ENCODE results near the gene BTG1.

The BTG1 gene

DNA sequence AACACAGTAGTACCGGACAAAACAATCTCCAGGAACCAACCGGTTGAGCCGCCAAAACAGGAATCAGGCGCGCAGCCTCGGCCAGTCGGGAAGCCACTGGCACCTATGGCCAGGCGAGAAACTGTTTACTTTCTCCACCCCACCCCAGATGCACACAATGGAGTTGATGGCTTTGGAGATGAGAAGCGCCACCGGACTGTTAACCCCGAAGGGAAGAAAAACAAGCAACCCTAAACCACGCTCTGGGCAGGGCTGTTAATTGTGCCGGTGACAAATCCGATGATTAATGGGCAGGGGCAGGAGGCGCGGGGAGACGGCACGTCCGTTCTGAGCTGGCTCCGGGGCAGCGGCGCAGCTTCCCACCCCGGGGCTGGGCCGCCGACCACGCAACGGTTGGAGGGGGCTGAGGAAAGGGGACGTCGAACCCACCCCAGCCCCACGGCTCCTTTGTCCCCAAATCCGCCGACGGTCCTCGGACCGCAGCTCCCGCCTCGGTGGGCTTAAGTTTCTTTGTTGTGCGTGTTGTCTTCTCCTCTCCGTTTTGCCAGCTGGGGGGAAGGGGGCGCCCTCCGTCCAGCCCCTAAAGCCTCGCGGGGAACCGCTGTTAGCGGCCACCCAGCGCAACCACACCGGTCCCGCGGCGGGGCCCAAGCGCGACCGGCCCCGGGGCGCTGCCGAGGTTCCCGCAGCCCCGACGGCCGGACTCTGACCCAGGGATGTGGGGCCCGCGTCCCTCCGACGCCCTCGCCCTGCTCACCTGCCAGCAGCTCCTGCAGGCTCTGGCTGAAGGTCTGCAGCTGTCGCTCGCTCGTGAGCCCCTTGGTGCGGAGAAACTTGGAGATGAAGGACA, 790 bp downstream of the BTG1 start:
- peak; percentile 30 for DNase-seq
- TF ChIP-seq, protein P1, sequence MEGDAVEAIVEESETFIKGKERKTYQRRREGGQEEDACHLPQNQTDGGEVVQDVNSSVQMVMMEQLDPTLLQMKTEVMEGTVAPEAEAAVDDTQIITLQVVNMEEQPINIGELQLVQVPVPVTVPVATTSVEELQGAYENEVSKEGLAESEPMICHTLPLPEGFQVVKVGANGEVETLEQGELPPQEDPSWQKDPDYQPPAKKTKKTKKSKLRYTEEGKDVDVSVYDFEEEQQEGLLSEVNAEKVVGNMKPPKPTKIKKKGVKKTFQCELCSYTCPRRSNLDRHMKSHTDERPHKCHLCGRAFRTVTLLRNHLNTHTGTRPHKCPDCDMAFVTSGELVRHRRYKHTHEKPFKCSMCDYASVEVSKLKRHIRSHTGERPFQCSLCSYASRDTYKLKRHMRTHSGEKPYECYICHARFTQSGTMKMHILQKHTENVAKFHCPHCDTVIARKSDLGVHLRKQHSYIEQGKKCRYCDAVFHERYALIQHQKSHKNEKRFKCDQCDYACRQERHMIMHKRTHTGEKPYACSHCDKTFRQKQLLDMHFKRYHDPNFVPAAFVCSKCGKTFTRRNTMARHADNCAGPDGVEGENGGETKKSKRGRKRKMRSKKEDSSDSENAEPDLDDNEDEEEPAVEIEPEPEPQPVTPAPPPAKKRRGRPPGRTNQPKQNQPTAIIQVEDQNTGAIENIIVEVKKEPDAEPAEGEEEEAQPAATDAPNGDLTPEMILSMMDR (IDR thresholded peaks at IDR 0.05; ENCODE audit: low read depth, low read length, missing control alignments): peak; percentile 14
- in situ Hi-C loops (cut with HindIII; ENCODE audit: low pct_ligation_motif_present, low sequenced_read_pairs): no loop called here
- H3K27ac ChIP-seq: peak overlapping the region; percentile 83
- peaks cover 11% of the 10 kb centered on the region for H3K36me3 ChIP-seq (replicated peaks)
- H3K27me3 ChIP-seq (replicated peaks): no peaks in the 10 kb centered on the region
- H3K4me3 ChIP-seq (ENCODE audit: low read depth, low read length): peak overlapping the region; percentile 93

DNA sequence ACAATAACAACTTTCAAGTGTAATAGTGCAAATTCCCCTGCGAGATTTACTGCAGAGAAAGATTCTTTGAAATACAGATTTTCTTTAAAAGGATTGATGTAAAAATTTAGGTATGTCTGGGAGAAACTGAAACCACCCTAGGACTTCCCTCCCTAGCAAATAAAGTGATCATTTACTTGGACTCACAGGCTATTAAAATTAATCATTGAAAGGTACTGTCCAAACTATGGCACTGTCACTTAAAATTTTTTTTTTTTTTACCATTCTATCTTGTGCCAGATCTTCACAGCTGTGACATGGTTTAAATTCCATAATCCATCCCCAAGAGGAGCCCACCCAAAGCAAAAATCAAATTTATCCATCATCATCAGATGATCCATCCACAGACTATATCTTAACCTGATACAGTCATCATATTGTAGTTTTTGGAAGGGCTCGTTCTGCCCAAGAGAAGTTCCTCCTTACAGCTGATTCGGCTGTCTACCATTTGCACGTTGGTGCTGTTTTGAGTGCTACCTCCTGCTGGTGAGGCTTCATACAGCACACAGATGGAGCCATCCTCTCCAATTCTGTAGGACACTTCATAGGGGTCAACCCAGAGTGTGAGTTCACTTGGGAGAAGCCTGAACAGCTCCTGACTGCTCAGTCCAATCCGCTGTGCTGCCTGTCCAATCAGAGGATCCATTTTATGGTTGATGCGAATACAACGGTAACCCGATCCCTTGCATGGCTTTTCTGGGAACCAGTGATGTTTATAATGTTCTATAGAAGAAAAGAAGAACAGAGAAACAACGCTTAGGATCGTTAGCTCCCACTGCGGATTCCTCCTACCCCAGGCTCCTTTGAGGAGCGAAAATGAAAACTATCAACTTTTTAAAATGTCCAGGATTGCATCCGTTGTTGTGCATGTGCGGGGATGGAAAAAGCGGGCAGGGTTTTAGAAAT, 1.7 kb downstream of the BTG1 start:
- in situ Hi-C loops (cut with HindIII; ENCODE audit: low pct_ligation_motif_present, low sequenced_read_pairs): no loop called here
- TF ChIP-seq, protein P1 (IDR thresholded peaks at IDR 0.05; ENCODE audit: low read depth, low read length, missing control alignments): peak; percentile 90

DNA sequence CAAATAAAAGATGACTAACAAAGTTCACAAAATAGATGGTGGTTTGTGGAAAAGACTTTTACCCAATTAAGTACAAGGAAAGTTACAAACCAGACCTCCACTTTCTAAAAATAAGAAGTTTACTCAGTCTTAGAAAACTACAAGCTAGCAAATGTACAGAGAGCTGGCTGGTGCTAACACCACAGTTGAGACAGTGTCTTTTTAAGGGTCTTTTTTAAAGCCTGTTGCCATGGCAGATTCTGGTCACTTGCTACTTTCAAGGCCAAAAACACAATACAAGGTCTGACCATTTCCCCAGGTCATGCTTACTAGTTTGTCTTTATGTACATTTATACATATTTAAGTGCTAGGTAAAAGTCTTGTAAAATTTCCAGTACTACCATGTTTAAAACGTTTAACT, 2.4 kb downstream of the BTG1 start:
- H3K27ac ChIP-seq: peak overlapping the region; percentile 83
- DNase-seq: no peak
- peak overlapping the region; percentile 93 for H3K4me3 ChIP-seq (ENCODE audit: low read depth, low read length)
- in situ Hi-C loops (cut with HindIII; ENCODE audit: low pct_ligation_motif_present, low sequenced_read_pairs): no loop called here
- no peaks in the 10 kb centered on the region for H3K27me3 ChIP-seq (replicated peaks)
- TF ChIP-seq, protein P1 (IDR thresholded peaks at IDR 0.05; ENCODE audit: low read depth, low read length, missing control alignments): no peak
- H3K36me3 ChIP-seq (replicated peaks): peaks cover 11% of the 10 kb centered on the region

More for the DNA sequence above, 1.7 kb downstream of the BTG1 start:
- H3K27me3 ChIP-seq (replicated peaks): no peaks in the 10 kb centered on the region
- H3K4me3 ChIP-seq (ENCODE audit: low read depth, low read length): peak overlapping the region; percentile 93
- peak; percentile 97 for DNase-seq
- H3K36me3 ChIP-seq (replicated peaks): peaks cover 11% of the 10 kb centered on the region
- peak overlapping the region; percentile 83 for H3K27ac ChIP-seq

DNA sequence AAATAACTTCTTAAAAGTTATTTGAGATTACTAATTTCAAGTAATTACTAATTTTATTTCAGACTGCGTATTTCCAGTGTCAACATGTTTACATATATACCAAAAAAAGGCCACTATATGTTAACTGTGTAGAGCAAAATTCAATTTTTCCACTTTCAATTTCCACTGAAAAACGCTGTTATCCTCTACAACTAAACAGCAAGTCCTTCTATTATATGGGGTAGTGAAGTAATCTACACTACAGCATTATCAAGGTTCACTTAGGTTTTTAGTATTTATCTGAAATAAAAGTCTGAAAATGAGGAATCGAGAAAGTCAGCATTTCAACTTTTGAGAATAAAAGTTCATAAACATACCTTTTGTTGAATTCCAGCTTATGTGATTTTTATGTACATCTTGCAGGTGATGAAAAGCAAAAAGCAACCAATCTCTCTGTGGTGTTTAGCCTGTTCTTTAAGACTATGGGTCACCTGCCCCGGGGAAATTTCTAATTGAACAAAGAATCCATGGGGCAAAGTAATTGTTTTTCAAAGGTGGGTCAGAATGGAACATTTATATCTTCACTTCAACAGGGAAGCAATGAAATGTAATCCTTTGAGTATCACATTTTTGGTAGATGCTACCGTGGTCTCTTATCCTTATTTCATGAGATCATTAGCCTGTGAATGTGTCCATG, 3.3 kb downstream of the BTG1 start:
- TF ChIP-seq, protein P1 (IDR thresholded peaks at IDR 0.05; ENCODE audit: low read depth, low read length, missing control alignments): no peak
- Histone ChIP-seq H3K27ac (peak overlapping the region; percentile 2), H3K36me3 (replicated peaks) (peaks cover 11% of the 10 kb centered on the region), H3K27me3 (replicated peaks) (no peaks in the 10 kb centered on the region), H3K4me3 (ENCODE audit: low read depth, low read length) (peak overlapping the region; percentile 93)
- no peak for DNase-seq
- in situ Hi-C loops (cut with HindIII; ENCODE audit: low pct_ligation_motif_present, low sequenced_read_pairs): no loop called here

DNA sequence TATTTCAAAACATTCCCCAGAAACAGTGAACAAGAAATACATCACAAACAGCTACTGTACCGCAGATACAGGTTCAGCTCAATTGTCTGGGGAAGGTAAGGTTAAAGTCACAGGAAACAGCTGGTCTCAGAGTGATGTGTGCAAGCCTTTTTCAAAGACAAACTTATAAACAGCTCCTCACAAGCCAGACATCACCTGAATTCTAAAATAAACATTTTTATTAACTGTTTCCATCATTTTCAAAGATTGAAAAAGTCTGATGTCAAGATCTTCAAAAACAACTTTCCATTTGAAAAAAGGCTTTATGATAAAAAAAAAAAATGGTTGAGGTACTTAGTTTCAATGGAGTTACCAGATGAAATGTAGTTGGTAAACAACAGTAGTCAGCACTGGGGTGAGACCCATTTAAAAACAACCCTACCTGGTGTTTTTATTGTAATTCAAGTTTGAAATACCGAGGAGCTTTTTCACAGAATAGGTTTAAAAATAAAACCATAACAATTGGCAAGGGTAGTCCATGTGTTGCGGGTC, 4.0 kb downstream of the BTG1 start:
- TF ChIP-seq, protein P1 (IDR thresholded peaks at IDR 0.05; ENCODE audit: low read depth, low read length, missing control alignments): no peak
- Histone ChIP-seq H3K27ac (no peak overlapping the region), H3K4me3 (ENCODE audit: low read depth, low read length) (peak overlapping the region; percentile 93), H3K36me3 (replicated peaks) (peaks cover 11% of the 10 kb centered on the region), H3K27me3 (replicated peaks) (no peaks in the 10 kb centered on the region)
- DNase-seq: no peak
- in situ Hi-C loops (cut with HindIII; ENCODE audit: low pct_ligation_motif_present, low sequenced_read_pairs): no loop called here
